Measurements from ENCODE around the gene HMCN2.

GRCh38 chr9:130266236-130267098 is 907 bp downstream of the HMCN2 start:
- TF ChIP-seq SP1 (IDR thresholded peaks at IDR 0.05) (no peak), CTCF (IDR thresholded peaks at IDR 0.05; ENCODE audit: low read depth, low read length, missing input control) (no peak), RAD21 (IDR thresholded peaks at IDR 0.05) (no peak), REST (IDR thresholded peaks at IDR 0.05) (no peak)

All from liver (tissue), 3 donors.